ENCODE data around the gene CRBN.

The CRBN gene

DNA sequence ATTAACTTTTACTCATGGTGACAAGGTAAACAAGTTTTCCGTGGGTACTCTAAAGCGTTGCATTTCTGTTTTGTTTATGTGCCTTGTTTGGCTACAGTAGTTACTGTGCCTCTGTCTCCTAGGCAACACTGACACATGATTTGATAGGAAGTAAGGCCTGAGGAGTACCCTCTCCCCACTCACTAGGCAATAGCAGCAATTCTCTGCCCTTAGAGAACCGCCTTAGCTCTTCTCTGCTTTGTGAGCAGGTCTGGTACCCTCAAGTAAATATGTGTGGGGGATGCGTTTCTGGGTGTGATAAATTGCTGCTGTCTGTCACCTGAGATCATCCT, 69.2 kb downstream of the CRBN start, which contains the start of gene IL5RA:
TSS of gene IL5RA (minus strand) at position 76 of the 332 bp plus-strand sequence. CDS start 5,390 bp downstream, outside the sequence.
- DNase-seq (ENCODE audit: low spot score), result no peak

- DNase-seq (ENCODE audit: low spot score), result no peak
Observed at GRCh38 chr3:3109407-3110298, 69.8 kb downstream of the CRBN start.

GRCh38 chr3:3107858-3108257, 71.6 kb downstream of the CRBN start:
- DNase-seq (ENCODE audit: low spot score), result no peak

DNA sequence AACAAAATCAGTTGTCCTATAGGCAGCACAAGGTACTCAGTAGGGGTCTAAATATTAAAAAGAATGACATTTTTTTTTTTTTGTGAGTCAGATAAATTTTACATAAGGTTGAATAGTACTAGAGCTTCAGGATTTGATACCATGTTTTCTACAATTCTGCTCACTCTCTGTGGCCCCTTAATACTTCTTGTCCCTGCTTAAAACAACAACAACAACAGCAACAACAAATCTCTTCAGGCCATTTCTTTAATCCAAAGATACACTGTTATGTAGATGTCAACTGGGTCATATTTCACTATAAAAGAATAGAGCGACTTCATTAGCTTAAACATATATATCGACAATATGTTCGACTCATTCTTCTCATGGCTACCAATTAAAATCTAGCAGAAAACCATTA, 72.3 kb downstream of the CRBN start:
- no peak for DNase-seq (ENCODE audit: low spot score)

- DNase-seq (ENCODE audit: low spot score), result no peak
Observed at GRCh38 chr3:3105815-3106214, 73.7 kb downstream of the CRBN start.

- no peak for DNase-seq (ENCODE audit: low spot score)
Observed at GRCh38 chr3:3105246-3105645, 74.2 kb downstream of the CRBN start.

DNA sequence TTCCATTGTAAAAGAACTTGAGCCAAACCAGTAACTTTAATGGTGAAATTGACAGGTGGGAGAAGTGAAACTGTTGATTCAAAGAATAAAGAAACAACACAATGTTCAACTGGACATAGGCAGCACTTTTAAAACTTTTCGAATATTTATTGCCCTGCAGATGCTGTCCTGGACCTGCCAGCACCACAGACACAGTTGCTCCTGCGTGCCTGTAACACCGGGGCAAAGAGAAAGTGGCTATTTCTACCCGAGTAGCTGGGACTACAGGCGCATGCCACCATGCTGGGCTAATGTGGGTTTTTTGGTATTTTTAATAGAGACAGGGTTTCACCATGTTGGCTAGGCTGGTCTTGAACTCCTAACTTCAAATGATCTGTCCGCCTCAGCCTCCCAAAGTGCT, 76.7 kb downstream of the CRBN start:
- DNase-seq (ENCODE audit: low spot score), result no peak

DNA sequence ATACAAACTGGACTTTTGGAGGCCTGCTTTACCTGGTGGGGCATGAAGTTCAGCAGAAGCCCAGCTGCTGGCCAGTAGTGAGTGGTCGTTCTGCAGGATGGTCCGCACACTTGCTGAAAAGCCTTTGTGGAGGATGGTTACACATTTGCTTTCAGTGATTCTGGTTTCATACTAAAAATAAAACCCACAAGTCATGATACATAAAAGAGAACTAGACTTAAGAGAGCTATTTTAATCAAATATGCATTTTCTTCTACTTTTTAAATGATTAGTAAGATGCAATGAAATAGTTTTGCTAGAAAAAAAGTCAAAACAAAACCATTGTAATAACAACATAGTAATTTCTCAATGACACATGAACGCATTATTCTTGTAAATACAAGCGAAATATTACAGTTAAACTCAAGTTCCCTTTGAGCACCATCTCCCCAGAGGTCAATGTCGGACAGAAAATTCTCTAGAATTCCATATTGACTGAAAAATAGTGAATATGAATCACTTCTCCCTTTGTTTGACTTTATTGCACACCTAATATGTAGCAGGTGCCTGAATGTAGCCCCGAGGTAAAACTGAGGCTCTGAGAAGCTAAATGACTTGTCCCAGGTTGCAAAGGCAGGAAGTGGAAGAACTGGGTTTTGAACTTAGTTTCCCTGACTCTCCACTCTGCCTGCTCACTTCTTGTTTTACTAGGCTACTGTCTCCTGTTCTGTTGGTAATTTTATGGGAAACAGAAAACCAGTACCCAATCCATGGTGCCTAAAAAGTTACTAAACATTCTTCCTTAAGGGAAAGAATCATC, 77.6 kb downstream of the CRBN start:
- no peak for DNase-seq (ENCODE audit: low spot score)
